NCI-H128 (cell line): ENCODE results near the gene RC3H1.
A peak's percentile ranks its signal among the peaks of the same experiment; 100 is the strongest.
"Not testable (repeated sequence)": the region's sequence is repeated elsewhere in the genome, so short reads cannot be mapped to it uniquely, and the experiment has no call there.

ENCODE experiments used
- DNase-seq: peaks from one replicate; lab custom pipeline; 2025; ENCODE audit not compliant: unreplicated experiment; lab: John Stamatoyannopoulos, UW

Gene RC3H1

DNA sequence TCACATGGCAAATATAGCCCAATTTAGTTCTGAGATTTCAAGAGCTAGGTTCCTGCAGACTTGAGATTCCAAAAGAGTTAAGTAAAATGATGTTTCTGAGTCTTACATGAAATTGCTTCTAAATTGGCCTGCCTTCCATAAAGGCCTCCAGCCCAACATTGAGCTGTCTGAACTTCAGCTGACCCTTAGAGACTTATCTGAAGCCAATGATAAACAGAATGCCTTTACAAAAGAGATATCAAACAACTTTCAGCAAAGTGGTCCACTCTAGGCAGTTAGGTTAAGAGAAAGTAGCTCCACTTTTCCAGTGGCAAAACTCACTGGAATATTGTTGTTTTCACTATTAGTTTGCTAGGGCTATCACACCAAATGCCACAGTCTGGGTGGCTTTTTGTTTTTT is 6.3 kb upstream of the RC3H1 start:
- no peak for DNase-seq

DNA sequence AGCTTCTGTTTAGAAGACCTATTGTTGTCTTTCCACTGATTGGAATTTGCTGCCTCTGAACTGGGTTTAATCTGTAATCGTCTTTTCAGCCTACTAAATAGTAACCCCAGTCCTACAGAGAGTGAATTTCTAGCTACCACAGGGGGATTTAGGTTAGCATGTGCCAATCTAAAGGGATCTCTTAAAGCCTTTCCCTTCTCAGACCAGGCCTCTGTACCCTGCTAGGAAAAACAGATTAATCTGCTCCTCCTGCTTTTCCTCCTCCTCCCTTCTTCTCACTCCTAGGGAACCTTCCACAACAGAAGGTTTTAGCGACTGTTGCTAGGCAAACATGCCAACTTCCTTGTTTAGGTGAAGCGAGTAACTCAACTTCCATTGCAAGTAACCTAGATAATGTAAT is 1.3 kb upstream of the RC3H1 start:
- DNase-seq = no peak

DNA sequence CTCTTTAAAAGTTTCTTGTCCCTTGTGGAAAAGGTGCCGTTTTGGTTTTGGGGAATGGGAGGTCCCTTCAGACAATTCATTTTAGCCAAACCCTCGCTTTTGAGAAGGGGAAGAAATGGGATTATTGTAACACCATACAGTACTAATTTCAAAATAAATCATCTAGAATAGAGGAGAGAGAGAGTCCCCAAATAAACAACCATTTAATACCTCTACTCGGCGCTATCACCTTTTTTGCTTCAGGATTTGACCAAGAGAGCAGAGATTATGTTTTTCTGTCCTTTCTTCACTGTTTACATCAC is 770 bp upstream of the RC3H1 start:
- no peak for DNase-seq

DNA sequence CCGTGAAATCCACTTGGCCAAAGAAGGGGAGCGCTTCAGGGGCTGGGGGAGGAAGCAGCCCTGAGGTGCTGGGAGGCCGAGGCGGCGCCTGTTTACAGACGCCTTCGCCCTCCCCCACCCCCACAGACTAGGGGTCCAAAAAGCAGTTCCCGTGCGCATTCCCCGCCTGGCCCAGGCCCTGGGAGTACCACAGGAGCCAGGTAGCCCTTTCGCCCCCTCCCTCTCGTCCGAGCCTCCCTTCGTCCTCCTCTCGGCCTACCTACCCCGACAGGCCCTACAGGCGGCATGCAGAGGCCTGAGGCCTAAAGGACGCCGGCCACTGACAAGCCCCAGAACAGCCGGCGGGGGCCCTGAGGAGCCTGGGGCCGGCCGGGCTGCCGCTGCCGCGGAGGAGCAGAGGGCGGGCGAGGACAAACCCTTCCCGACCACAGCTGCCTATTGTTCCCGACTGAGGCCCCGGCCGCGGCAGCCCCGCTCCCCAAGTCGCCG is 522 bp downstream of the RC3H1 start:
- no peak for DNase-seq

- DNase-seq = no peak
Observed at GRCh38 chr1:174018565-174018964, 3.6 kb downstream of the RC3H1 start.

DNA sequence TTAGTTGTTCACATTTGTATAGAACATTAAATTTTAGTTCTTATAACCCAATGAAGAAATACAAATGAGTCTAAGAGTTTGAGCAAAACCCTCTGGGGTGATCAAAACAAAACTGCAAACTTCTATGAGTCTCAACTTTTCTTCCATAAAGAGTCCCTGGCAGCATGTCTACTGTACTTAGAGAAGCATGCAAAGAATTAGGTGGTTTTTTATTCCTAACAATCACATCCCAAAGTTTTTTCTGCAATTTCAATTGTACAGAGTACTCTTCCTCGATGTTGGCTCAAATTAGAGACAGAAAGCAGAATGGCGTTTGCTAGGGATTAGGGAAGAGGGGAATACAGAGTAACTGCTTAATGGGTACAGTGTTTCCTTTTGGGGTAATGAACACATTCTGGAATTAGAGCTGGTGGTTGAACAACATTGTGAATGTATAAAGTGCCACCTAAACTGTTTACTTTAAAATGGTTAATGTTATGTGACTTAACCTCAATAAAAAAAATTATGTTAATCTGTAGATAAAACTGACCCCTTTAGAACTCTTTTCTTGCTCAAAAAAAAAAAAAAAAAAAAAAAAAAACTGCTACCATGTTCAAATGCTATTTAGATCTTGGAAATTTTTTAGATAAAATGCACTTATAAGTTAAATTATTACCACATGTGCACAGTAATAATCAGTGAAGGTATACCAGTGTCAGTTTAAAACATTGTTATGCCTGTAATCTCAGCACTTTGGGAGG is 4.8 kb downstream of the RC3H1 start:
- DNase-seq = no peak

DNA sequence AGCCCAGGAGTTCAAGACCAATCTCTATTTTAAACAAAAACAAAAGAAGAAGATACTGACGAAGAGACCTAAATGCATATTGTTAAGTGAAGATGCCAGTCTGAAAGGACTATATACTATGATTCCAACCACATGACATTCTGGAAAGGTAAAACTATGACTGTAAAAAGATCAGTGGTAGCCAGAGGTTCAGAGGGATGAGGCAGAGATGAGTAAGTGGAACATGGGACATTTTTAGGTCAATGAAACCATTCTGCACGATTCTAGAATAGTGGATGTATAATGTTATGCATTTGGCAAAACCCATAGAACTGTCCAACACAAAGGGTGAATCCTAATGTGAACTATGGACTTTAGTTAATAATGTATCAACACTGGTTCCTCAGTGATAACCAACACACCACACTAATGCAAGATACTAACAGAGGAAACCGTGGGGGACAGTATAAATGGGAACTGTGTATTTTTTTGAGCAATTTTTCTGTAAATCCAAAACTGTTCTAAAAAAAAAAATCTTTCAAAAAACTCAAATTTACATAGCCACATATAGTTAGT is 8.2 kb downstream of the RC3H1 start:
- DNase-seq = no peak

DNA sequence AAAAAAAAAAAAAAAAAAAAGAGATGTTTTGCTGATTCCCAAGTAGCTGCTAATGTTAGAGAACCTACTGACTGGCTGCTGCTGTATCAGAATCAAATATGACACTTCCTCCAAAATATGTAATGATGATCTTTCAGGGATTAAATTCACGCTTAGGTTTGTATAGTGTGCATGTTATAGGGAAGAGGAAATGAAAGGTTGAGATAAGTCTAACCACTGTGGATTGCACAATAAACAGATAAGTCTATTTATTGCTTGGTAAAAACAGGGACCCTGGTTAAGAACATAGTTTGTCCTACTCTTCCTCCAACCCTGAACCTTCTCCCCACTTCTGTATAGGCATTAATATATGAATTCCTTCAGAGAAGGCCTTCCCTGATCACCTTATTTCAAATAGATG is 13.2 kb downstream of the RC3H1 start:
- no peak for DNase-seq

- DNase-seq = no peak
Observed at GRCh38 chr1:174008269-174008668, 13.9 kb downstream of the RC3H1 start.

DNA sequence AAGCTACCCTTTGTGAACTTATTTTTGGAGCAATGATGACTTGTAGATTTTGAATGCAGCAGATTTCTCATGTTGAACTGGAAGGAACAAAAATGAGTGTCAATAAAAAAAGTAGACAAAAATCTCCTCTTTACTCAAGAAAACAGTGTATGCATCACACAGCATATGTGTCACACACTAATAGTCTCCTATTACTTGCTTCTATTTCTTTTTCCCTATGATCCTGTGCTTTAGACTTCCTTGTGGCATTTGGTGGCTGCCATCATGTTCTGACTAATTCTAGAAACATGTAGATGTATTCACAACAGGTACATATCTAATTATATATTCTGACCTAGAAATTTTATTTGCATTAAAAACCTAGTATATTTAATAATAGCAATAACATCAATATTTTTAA is 14.3 kb downstream of the RC3H1 start:
- DNase-seq = no peak

GRCh38 chr1:174005032-174005431 is 17.1 kb downstream of the RC3H1 start:
- peak; percentile 16 for DNase-seq

DNA sequence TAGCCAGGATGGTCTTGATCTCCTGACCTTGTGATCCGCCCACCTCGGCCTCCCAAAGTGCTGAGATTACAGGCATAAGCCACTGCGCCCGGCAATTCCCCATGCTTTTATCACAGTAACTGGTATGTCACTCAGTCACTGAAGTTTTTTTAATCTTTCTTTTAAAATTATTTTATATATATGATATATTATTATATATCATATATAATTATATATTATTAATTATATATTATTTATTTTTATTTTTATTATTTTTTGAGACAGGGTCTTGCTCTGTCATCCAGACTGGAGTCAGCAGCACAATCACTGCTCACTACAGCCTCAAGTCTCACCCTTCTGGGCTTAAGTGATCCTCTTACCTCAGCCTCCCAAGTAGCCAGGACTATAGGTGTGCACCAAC is 18.3 kb downstream of the RC3H1 start:
- DNase-seq = no peak

DNA sequence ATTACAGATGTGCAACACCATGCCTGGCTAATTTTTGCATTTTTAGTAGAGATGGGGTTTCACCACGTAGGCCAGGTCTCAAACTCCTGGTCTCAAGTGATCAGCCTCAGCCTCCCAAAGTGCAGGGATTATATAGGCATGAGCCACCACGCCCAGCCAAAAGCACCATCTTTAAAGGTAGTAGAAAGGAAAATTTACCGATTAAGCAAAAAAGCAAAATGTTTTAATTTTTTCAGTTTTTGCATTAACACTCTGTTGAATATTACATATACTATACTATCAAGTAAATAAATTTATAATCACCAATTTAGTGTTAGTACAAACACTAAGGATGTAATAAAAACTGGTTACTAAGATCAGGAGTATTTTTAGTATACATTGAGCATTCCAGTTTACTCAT is 20.6 kb downstream of the RC3H1 start:
- DNase-seq = no peak

DNA sequence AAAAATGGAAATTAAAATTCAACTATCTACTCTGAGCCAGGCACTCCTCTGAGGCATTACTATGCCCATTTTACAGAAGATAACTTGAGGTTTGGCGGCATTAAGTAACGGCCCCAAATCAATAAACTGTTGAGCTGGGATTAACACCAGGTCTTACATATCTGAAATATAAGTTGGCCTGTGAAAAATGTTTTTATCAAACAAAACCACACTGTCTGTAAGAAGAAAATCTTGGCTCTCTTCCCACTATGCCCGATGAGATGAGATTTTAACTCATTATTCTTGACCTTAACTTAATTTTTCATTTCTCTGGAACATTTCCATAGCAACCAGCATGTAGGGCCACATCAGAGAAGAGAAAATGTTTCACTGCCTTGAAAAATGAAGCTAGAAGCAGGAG is 21.8 kb downstream of the RC3H1 start:
- no peak for DNase-seq

DNA sequence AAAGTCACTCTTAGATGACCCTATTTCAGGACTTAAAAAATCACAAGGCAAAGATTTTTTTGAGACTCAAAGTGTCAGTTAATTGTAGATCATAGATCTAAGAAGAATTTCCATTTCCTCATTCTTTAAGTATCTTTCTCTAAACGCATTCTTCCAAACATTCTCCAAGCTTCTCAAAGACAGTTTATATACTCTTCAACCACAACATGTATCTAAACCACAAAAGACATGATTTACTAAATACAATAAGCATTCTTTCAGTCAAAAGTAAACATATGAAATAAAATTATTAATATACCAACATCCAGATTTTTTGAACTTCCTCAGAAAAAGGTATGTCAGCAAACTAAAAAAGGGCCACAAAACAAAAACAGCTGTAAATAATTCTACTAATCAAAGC is 24.4 kb downstream of the RC3H1 start:
- DNase-seq = no peak

DNA sequence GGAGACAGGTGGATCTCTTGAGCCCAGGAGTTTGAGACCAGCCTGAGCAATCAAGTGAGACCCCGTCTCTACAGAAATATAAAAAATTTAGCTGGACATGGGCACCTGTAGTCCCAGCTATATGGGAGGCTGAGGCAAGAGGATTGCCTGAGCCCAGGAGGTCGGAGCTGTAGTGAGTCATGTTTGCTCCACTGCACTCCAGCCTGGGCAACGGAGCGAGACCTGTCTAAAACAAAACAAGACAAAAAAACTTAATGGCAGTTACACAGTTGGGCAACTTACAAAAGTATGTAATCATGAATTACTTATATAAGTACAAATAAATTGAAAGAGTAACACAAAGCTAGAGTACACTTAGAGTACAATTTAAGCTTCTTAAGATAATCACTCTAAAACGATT is 25.2 kb downstream of the RC3H1 start:
- DNase-seq = no peak

DNA sequence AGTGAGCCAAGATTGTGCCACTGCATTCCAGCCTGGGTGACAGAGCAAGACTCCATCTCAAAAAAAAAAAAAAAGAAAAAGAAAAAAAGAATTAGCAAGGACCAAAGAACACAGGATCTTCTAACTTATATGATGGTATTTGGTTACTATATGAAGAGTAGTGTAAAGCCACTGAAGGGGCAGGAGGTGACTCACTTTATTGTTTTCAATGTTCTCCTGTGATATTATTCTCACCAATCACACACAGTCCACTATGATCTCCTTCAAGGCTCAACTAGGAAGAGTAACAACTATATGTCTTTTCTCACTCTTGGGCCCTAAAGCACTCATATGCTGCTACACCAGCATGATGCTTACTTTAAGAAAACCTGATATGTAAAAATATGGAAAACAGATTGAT is 26.7 kb downstream of the RC3H1 start:
- no peak for DNase-seq

- not testable (repeated sequence) for DNase-seq
Observed at GRCh38 chr1:173993948-173994347, 28.2 kb downstream of the RC3H1 start.

DNA sequence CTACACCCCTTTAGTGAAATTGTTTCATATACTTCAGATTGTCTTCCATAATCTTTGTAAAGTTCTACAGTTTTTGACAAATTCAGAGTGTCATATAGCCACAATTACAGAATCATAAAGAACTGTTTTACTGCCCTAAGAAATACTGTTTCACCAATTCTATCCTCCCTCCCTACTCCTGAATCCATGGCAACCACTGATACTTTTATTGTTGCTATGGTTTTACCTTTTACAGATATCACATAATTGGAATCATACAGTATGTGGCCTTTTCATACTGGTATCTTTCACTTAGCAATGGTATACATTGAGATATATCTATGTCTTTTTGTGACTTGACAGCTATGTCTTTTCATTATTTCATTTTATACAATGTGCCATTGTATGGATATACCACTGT is 34.1 kb downstream of the RC3H1 start:
- DNase-seq = no peak

DNA sequence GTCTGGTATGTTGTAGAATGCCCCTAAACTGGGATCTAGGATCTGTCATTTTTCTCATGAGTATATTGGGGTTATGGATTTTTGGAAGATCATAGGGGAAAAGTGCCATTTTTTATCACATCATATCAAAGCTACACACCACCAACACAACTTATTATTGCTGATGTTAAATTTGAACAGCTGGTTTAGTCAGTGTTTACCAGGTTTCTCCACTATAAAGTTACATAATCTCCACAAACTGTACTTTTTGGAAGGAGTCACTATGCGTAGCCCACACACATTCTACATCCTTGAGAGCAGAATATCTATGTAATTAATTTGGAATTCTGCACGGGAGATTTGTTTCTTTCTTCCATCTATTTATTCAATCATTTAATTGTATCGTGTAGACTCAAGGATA is 35.2 kb downstream of the RC3H1 start:
- no peak for DNase-seq

DNA sequence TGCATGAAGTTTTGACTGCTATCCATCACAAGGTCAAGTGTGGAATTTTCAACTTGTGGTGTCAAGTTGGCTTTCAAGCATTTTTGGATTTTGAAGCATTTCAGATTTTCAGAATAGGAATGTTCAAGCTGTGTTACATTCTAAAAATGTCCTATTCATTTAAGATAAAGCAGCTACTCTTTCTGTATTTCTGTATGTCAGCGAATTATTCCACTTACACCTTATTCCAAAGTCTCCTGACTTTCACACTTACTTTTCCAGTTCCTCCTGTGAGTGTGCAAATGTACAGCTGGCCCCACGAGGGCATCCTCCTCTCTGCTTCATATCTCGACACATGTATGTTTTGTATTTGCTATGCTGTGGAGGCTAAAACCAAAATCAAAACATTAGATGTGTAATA is 51.9 kb downstream of the RC3H1 start:
- DNase-seq = no peak

- DNase-seq = not testable (repeated sequence)
Observed at GRCh38 chr1:173965896-173966295, 56.3 kb downstream of the RC3H1 start.

- no peak for DNase-seq
Observed at GRCh38 chr1:173963477-173963876, 58.7 kb downstream of the RC3H1 start.
